Activated naive CD4-positive, alpha-beta T cell (primary cell): ENCODE data around the gene FANCD2.
"Not testable (repeated sequence)": the region's sequence is repeated elsewhere in the genome, so short reads cannot be mapped to it uniquely, and the experiment has no call there.

Experiments
- DNase-seq, 4 experiments: peaks; one replicate each; lab custom pipeline; 2025; lab: John Stamatoyannopoulos, UW

The FANCD2 gene

DNA sequence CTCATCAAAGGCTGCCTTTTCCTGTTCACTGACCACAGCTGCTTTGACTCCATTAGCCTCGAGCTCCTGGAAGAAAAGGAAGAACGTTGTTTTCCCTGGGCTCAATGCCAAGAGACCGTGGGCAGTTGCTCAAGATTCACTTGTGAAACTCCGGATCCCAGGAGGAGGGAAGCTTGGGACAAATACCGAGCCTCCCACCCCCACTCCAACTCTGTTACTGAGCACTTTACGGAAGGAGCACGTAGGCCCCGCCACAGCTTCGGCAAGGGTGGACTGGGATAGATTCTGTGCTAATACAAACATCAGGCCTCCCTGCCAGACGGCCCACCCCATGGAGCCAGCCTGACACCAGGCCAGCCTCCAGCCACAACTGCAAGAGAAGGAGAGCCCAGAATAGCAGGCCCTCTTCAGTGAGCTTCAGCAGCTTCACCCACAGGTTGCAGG is 10.8 kb upstream of the FANCD2 start:
- DNase-seq, result no peak

DNA sequence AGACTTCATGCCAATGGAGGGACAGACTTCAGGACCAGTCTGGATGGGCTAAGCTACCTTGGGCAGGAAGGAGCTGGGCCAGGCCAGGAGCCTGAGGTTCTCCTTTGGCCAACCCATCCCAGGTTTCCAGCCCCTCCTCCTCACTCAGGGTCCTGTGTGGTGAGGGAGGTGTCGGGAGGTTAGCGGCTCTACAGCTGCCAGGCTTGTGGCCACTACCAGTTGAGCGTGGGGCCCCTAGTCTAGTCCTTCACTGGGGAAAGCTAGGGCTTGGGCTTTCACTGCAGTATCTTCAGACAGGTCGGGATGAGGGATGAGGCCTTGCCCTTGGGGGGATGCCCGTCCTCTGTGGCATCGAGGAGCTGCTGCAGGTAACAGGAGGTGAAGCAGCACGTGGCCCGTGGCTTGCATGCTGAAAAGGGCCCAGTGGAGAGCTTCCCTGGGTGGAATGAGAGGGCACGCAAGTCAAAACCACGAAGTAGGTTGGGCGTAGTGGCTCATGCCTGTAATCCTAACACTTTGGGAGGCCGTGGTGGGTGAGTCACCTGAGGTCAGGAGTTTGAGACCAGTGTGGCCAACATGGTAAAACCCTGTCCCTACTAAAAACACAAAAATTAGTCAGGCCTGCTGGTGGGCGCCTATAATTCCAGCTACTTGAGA is 8.5 kb upstream of the FANCD2 start:
- no peak for DNase-seq

DNA sequence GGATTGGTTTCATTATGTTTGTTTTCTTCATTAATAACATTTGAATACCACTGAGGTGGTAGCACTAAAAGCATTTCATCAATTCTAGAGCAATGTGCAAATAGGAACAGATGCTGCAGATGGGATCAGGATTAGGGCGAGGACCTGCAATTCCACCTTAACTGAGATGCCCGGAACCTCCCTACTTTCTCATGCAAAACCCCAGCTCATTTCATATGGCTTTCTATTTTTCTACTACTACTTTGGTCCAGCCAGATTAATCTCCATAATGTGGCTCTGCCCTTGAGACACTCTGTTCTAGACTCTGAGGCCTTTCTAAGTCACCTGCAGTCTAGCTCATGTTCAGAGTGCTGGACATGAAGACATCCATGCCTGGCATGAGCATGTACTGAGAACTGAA is 7.4 kb upstream of the FANCD2 start:
- DNase-seq, result not testable (repeated sequence)

DNA sequence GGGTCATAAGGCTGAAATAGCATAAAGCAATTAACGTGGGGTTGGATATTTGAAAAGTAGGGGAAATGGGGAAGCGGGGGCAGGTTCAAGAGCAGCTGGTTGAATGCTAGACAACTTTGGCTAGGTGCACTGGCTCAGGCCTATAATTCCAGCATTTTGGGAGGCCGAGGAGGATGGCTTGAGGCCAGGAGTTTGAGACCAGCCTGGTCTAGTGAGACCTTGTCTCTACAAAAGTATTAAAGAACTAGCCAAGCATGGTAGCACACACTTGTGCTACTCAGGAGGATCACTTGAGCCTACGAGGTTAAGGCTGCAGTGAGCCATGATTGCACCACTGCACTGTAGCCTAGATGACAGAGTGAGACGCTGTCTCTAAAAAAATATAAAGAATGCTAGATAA is 6.9 kb upstream of the FANCD2 start:
- DNase-seq, result no peak

DNA sequence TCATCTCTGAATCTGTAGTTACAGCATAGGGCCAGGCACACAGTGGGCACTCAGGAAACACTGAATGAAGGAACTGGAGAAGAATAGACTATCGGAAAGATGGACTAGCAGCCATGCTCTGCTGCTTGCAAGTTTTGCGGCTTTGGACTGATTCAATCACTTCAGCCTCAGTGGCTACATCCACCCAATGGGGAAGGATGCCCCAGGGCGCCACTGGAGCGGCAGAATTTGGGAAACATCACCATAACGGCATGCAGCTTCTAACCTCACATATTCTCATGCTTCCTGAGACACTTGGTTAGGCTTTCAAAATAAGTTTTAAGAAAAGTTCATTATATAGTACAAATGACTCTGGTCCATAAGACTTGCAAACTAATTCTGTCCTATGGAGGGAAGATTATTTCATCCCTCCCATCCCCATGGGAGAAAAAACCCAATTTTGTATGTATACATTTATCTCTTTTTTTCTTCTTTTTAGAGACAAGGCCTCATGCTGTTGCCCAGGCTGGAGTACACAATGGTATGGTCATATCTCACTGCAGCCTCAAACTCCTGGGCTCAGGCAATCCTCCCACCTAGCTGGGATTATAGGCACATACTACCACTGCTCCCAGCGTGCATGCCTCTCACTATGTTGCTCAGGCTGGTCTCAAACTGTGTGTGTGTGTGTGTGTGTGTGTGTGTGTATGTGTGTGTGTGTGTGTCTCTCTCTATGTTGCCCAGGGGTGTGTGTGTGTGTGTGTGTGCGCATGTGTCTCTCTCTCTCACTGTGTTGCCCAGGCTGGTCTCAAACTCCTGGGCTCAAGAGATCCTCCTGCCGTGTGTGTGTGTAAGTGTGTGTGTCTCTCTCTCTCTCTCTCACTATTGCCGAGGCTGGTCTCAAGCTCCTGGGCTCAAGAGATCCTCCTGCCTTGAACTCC is 4.1 kb upstream of the FANCD2 start:
- no peak for DNase-seq

DNA sequence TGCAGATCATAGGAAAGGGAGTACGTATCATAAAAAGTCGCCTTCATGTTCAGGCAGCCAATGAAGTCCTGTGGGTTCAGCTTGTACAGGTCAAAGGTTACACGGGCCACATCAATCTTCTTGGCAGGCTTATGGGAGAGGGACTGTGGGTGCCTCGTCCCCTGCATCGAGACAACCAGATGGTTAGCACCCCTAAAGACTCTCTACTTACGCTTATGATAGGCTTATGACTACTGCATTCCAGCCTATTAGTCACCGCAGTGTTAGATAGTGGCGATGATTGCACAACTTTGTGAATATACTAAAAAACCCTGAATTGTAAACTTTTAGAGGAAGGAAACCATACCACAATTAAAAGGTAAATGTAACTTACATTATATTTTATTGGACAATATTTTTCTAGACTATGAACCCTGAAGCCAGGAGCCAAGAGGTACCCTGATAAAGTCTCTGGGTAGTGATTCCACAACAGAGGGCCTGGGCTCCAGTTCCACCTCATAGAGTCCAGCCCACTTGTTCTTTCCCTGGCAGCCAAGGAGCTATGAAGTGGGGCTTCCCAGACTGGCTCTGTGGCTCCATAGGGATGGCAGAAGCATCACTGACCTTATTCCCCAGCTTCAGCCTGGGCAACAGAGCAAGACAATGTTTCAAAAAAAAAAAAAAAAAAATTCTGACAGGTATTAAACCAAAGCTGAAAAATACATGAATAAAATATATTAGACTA is 2.5 kb upstream of the FANCD2 start:
- no peak for DNase-seq

DNA sequence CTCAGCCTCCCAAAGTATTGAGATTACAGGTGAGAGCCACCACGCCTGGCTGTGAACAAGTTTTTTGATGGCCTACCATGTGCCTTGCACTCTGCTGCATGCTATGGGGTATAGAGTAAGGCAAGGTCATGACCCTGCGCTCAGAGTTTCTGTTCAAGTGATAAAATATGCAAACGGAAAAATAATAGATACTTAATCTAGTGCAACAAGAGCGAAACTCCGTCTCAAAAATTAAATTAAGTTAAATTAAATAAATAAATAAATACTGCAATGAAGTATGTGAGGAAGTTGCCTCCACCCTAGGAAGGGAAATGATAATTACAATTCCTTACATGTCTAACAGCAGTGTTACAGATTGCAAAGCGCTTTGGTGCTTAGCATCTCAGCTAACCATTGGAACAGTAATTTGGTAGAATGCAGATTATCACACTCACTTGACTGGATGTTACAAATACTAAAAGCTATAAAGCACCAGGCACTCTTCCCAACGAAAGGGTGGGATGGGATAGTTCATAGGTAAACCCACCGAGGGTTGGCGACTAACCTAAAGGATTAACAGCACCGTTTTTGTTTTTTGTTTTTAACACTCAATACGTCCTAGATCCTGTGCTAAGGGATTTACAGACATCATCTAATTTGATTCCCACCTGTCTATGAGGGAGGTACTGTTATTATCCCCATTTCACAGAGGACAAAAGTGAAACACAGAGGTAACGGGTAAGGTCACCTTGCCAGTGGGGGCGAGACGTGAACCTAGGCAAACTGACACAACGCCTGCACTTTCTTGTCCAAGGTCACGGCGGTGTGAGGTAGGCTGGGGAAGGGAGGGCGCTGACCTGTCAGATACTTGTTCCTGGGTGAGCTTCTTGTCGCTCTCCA is 793 bp upstream of the FANCD2 start:
- DNase-seq, result no peak

DNA sequence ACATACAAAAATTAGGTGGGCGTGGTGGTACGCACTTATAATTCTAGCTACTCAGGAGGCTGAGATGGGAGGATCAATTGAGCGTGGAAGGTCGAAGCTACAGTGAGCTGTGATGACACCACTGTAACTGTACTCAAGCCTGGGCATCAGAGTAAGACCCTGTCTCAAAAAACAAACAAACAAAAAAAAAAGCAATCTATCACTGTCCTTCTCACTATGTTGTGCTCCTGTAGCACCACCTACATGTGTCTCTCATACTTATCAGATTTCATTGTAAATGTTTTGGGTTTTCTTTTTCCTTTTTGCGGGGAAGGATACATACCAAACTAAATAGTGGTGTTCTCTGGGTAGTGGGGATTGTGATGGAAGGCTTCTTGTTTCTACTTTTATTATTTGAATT is 14.8 kb downstream of the FANCD2 start:
- no peak for DNase-seq

DNA sequence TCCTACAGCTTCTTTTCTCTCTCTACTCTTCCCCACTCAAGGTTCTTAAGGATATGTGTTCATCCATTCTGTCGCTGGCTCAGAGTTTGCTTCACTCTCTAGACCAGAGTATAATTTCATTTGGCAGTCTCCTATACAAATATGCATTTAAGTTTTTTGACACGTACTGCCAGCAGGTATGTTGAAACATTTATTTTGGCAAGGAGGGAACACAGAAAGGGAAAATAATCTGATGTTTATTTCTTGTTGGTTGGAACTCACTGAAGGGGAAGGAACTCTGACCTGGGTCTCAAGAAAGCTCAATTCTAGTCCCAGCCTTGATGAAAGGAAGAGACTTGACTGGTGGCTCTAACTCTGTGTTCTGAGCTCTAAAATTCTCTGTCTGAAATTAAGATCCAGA is 21.6 kb downstream of the FANCD2 start:
- DNase-seq, result no peak

DNA sequence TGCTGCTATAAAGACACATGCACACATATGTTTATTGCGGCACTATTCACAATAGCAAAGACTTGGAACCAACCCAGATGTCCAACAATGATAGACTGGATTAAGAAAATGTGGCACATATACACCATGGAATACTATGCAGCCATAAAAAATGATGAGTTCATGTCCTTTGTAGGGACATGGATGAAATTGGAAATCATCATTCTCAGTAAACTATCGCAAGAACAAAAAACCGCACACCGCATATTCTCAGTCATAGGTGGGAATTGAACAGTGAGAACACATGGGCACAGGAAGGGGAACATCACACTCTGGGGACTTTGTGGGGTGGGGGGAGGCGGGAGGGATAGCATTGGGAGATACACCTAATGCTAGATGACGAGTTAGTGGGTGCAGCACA is 26.8 kb downstream of the FANCD2 start:
- not testable (repeated sequence) for DNase-seq

DNA sequence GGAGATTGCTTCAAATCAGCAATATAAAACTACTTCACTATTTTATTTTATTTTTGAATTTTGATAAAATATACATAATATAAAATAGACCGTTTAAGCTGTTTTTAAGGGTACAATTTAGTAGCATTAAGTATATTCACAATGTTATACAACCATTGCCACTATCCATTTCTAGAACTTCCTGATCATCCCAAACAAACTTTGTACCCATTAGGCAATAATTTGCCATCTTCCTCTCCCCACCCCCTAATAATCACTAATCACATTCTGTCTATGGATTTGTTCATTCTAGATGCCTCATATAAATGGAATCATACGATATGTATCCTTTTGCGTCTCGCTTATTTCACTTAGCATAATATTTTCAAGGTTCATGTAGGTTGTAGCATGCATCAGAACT is 28.9 kb downstream of the FANCD2 start:
- DNase-seq, result no peak

DNA sequence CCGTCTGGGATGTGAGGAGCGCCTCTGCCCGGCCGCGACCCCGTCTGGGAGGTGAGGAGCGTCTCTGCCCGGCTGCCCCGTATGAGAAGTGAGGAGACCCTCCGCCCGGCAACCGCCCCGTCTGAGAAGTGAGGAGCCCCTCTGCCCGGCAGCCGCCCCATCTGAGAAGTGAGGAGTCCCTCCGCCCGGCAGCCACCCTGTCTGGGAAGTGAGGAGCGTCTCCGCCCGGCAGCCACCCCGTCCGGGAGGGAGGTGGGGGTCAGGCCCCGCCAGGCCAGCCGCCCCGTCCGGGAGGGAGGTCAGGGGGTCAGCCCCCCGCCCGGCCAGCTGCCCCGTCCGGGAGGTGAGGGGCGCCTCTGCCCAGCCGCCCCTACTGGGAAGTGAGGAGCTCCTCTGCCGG is 43.8 kb downstream of the FANCD2 start:
- DNase-seq, result not testable (repeated sequence)

DNA sequence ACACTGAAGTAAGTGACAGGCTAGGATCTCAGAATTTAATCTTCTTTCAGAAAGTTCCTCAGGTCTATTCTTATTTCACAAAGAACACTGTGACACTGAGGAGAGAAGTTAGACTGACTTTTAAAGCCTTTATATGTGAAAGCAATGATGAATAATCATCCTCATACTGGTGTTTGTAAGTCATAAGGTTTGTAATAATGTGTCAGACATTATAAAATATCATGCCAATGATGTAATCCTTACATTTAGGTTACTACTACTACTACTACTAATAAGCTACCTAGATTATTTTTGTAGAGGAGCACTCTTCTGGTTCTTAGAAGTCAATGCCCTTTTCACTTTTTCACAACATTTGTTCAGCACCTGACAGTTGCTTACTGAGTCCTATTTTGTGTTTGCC is 48.4 kb downstream of the FANCD2 start:
- no peak for DNase-seq

DNA sequence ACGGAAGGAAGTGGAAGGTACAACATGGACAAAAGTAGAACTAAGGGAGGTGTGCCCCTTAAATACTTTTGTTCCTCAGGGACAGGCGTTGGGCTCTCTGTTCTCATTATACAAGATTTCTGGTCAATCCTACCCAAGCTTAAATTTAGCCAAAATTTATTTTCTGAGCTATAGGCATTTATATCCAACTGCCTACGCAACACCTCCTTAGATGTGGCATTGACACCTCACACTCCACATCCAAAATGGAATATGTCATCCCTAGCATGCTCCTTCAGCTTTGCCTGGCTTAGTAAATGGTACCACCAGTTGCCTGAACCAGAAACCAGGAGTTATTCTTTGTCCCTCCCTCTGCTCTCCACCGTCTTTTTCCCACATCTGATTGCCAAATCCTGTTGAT is 55.6 kb downstream of the FANCD2 start:
- DNase-seq, result no peak

DNA sequence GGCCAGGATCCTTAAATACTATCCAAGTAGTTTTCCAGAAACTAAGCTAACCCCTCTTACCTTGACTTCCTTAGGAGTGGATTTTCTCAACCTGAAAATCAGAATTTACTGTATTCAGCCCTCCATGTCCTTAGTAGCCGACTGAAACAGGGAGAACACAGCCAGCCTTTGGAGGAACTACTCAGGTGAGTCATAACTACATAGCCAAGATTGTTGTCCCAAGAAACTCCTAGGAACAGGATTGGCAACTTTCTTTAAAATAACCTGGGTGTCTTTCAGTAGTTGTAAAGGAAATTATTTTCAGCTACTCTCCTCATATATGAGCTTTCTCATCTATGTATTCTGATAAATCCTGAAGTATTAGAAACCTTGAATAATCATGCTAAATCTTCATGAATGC is 59.5 kb downstream of the FANCD2 start:
- DNase-seq, result no peak

DNA sequence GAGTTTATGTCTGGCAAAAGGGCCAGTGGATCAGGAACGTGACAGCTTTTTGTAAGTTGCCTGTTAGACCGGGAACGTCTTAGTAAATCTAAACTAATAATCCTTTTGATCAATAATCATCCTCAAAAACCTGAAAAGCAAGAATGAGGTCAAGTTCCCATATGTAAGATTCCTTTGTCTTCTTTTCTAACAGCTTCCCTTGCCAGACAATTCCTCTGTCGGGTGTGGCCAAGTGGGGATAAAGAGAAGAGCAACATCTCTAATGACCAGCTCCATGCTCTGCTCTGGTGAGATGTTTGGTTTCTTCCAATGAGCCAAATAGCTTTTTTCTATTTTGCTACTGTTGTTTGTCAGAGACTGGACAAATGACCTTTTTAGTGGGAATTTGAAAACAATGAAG is 62.0 kb downstream of the FANCD2 start:
- no peak for DNase-seq

DNA sequence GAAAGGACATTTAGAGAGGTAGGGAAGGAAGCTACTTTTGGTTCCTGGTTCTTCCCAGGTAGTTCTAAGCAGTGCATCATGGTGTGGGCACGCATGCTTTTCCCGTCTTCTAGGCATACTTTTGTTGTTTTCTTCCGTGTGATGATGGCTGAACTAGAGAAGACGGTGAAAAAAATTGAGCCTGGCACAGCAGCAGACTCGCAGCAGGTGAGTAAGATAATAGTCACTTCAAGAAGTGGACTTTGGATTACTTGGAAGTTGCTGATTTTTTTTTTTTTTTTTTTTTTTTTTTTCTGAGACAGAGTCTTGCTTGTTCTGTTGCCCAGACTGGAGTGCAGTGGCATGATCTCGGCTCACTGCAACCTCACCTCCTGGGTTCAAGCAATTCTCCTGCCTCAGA is 63.9 kb downstream of the FANCD2 start:
- no peak for DNase-seq

DNA sequence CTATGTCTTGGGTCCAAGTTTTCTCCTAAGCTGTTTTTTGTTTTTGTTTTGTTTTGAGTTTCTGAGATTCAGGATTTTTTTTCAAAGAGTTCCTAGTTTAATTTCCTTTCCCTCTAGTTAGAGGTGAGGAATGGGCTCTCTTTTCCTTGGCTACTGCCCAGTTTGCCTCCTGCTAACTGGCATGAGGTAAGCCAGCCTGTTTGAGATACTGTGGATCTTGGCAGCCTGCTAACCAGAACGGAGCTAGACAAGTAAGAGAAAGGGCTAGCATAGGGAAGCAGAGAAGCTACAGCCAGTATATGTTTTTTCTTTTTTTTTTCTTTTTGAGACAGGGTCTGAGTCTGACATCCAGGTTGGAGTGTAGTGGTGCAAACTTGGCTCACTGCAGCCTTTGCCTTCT is 64.5 kb downstream of the FANCD2 start:
- DNase-seq, result not testable (repeated sequence)

DNA sequence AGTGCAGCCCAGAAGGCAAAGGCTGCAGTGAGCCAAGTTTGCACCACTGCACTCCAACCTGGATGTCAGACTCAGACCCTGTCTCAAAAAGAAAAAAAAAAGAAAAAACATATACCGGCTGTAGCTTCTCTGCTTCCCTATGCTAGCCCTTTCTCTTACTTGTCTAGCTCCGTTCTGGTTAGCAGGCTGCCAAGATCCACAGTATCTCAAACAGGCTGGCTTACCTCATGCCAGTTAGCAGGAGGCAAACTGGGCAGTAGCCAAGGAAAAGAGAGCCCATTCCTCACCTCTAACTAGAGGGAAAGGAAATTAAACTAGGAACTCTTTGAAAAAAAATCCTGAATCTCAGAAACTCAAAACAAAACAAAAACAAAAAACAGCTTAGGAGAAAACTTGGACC is 65.2 kb downstream of the FANCD2 start:
- DNase-seq, result not testable (repeated sequence)

DNA sequence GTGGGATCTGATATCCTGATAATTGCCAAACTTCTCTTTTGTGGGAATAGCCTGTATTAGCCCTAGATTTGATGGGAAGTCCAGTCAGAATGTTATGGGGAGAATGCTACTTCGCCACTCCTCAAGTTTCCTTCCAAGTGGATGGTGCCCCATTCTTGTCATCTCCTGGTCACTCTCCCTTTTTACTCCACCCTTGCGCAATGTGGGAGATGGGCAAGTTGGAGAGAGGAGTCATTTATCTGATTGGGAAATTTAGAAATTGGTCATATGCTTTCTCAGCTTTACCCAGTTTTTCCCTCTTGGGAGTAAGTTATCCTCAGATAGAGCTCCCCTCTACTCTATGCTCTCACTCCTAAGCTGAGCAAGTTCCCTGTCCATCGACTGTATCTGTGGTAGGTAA is 67.4 kb downstream of the FANCD2 start:
- DNase-seq, result no peak

DNA sequence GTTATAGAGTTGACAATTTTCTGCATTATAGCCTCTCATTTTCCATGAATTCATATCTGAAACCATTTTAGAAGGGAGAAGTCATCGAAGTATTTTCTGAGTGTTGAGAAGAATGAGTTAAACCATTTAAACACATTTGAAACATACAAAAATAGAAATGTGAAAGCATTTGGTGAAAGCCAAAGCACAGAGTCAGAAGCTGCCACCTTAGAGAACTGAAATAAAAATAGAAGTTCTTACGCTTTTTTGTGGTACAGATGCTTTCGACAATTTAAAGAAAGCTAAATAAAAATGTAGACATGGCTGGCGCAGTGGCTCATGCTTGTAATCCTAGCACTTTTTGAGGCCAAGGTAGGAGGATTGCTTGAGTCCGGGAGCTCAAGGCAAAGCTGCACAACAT is 72.8 kb downstream of the FANCD2 start:
- no peak for DNase-seq

DNA sequence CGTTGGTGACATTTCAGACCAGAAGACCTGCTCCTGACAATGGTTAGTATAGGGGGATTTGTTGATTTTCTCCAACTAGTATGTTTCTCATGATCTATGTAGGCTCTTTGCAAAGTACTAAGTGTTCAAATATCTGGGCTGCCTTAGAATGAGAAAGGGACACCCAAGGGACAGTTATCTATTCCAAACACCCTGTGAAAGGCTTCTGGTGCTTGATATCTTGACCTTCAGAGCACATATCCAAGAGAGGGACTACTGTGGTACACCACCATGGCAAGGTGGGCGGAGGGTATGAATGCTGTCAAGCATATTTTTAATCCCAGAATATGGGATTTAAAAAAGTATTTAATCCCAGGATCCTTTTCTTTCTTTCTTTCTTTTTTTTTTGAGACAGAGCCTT is 80.7 kb downstream of the FANCD2 start:
- DNase-seq, result no peak
